Astrocyte (in vitro differentiated cells and primary cell): ENCODE data around the gene FSTL1. TPM values are rescaled to one million over a fixed set of nuclear protein-coding genes. Genes with fewer than 3 reads are reported as not detected.

Experiments
- DNase-seq: peaks from one replicate; pipeline ENCODE4 v3.0.0-alpha.2; 2010; ENCODE audit warnings: low read depth
- FAIRE-seq: peaks from 2 replicates; lab custom pipeline; 2011; peaks lifted over from hg19 to GRCh38; lab: Jason Lieb, UNC
- H2AFZ ChIP-seq: 2 replicates; pipeline ENCODE4 v1.6.0; 2012; ENCODE audit warnings: low read depth, low read length, inconsistent platforms
- H3K27ac ChIP-seq: 2 replicates; pipeline ENCODE4 v1.5.1; 2011; ENCODE audit warnings: low read depth, low read length, inconsistent platforms
- H3K27me3 ChIP-seq: 2 replicates; pipeline ENCODE4 v1.6.0; 2011; ENCODE audit warnings: low read length, inconsistent platforms; ENCODE audit not compliant: insufficient read depth
- H3K36me3 ChIP-seq: 2 replicates; pipeline ENCODE4 v1.5.1; 2011; ENCODE audit warnings: low read length, inconsistent platforms; ENCODE audit not compliant: insufficient read depth
- H3K4me1 ChIP-seq: 2 replicates; pipeline ENCODE4 v1.5.1; 2011; ENCODE audit warnings: low read length, inconsistent platforms; ENCODE audit not compliant: insufficient read depth
- H3K4me2 ChIP-seq: 2 replicates; pipeline ENCODE4 v1.6.0; 2012; ENCODE audit warnings: low read length, inconsistent platforms
- H3K4me3 ChIP-seq: 2 replicates; pipeline ENCODE4 v1.5.1; 2011; ENCODE audit warnings: low read depth, mild to moderate bottlenecking, low read length, inconsistent platforms; ENCODE audit not compliant: insufficient read depth
- H3K79me2 ChIP-seq: 2 replicates; pipeline ENCODE4 v1.6.0; 2012; ENCODE audit warnings: mild to moderate bottlenecking, low read length, inconsistent platforms; ENCODE audit not compliant: insufficient read depth
- H3K9ac ChIP-seq: 2 replicates; pipeline ENCODE4 v1.6.0; 2012; ENCODE audit warnings: mild to moderate bottlenecking, low read length, inconsistent platforms
- H3K9me3 ChIP-seq: 2 replicates; pipeline ENCODE4 v1.5.1; 2012; ENCODE audit warnings: low read depth, mild to moderate bottlenecking, low read length, inconsistent platforms; ENCODE audit not compliant: insufficient read depth
- H4K20me1 ChIP-seq: 2 replicates; pipeline ENCODE4 v1.6.0; 2012; ENCODE audit warnings: low read length, inconsistent platforms; ENCODE audit not compliant: insufficient read depth
- H3K27ac Mint-ChIP-seq: one replicate; pipeline ENCODE4 v1.8.0; 2021; ENCODE audit warnings: mild to moderate bottlenecking, mixed read lengths; ENCODE audit not compliant: unreplicated experiment
- H3K27me3 Mint-ChIP-seq: one replicate; pipeline ENCODE4 v1.8.0; 2021; ENCODE audit warnings: low read depth, mixed read lengths; ENCODE audit not compliant: unreplicated experiment
- H3K36me3 Mint-ChIP-seq: one replicate; pipeline ENCODE4 v1.8.0; 2021; ENCODE audit warnings: low read depth, mixed read lengths; ENCODE audit not compliant: unreplicated experiment
- H3K4me1 Mint-ChIP-seq: one replicate; pipeline ENCODE4 v1.8.0; 2021; ENCODE audit warnings: low read depth, mixed read lengths; ENCODE audit not compliant: unreplicated experiment
- H3K4me3 Mint-ChIP-seq: one replicate; pipeline ENCODE4 v1.8.0; 2021; ENCODE audit warnings: mild to moderate bottlenecking, moderate library complexity, mixed read lengths; ENCODE audit not compliant: unreplicated experiment
- H3K9me3 Mint-ChIP-seq: one replicate; pipeline ENCODE4 v1.8.0; 2021; ENCODE audit warnings: mild to moderate bottlenecking, mixed read lengths; ENCODE audit not compliant: unreplicated experiment
- CTCF ChIP-seq: IDR thresholded peaks from 2 replicates; pipeline ENCODE4 v1.5.1; 2011; ENCODE audit warnings: low read depth, mild to moderate bottlenecking, inconsistent platforms, low read length, moderate library complexity; ENCODE audit not compliant: insufficient read depth
- EZH2 ChIP-seq: IDR thresholded peaks from 2 replicates; pipeline ENCODE4 v1.6.1; 2012; ENCODE audit warnings: mild to moderate bottlenecking, low read length, inconsistent platforms; ENCODE audit not compliant: insufficient read depth
- total RNA-seq: library from RNA; stranded (reverse); gene quantifications from 2 replicates; pipeline ENCODE4 v1.2.1, GENCODE V29; 2021

FSTL1 gene
- total RNA-seq, 1 donor from 2014 or later = 1,010 TPM

DNA sequence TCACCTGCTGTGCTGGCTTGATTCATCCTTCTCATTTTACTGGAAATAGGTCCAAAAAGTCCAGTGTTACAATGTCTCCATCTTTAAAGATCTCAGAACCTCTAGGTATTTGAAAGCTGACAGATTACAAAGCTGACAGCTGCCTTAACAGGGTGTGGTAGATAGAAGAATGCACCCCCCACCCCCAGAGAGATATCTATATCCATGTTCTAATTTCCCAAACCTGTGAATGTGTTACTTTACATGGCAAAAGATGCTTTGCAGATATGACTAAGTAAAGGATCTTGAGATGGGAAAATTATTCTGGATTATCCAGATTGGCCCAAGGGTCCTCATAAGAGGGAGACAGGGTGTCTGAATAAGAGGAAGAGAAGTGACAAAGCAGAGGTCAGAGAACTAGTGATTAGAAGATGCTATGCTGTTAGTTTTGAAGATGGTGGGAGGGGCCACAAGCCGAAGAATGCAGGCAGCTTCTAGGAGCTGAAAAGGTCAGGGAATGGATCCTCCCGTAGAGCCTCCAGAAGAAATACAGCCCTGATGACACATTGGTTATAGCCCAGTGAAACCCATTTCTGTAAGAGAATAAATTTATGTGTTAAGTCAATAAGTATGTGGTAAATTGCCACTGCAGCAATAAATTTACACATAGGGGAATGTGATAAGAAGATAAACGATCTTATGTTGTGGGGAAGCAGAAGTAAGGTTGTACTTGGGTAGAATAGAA, 21.5 kb upstream of the FSTL1 start:
- FAIRE-seq = peak; percentile 34
- peak overlapping the region; percentile 3 for H3K9ac ChIP-seq
- peak overlapping the region; percentile 32 for H3K4me2 ChIP-seq
- DNase-seq = peak; percentile 37
- H2AFZ ChIP-seq = no peak overlapping the region
- no peaks in the 10 kb centered on the region for H3K9me3 ChIP-seq
- Mint-ChIP-seq H3K27ac (peak overlapping the region; percentile 67), H3K4me3 (peak overlapping the region; percentile 5), H3K4me1 (peaks cover 66% of the 10 kb centered on the region), H3K36me3 (peaks cover 2% of the 10 kb centered on the region), H3K27me3 (no peaks in the 10 kb centered on the region), H3K9me3 (peaks cover 11% of the 10 kb centered on the region)
- H4K20me1 ChIP-seq = no peaks in the 10 kb centered on the region
- H3K36me3 ChIP-seq = no peaks in the 10 kb centered on the region
- H3K4me3 ChIP-seq = no peak overlapping the region
- TF ChIP-seq CTCF (no peak), EZH2 (no peak)
- peak overlapping the region; percentile 52 for H3K27ac ChIP-seq
- no peaks in the 10 kb centered on the region for H3K27me3 ChIP-seq
- H3K79me2 ChIP-seq = no peaks in the 10 kb centered on the region
- H3K4me1 ChIP-seq = peaks cover 42% of the 10 kb centered on the region

- Mint-ChIP-seq H3K4me1 (peaks cover 66% of the 10 kb centered on the region), H3K27me3 (no peaks in the 10 kb centered on the region), H3K4me3 (no peak overlapping the region), H3K36me3 (peaks cover 2% of the 10 kb centered on the region), H3K27ac (peak overlapping the region; percentile 50), H3K9me3 (peaks cover 11% of the 10 kb centered on the region)
- H3K9ac ChIP-seq = peak overlapping the region; percentile 3
- peaks cover 42% of the 10 kb centered on the region for H3K4me1 ChIP-seq
- no peaks in the 10 kb centered on the region for H3K9me3 ChIP-seq
- peak overlapping the region; percentile 52 for H3K27ac ChIP-seq
- H3K4me3 ChIP-seq = no peak overlapping the region
- H4K20me1 ChIP-seq = no peaks in the 10 kb centered on the region
- H3K4me2 ChIP-seq = peak overlapping the region; percentile 32
- H3K79me2 ChIP-seq = no peaks in the 10 kb centered on the region
- peak; percentile 85 for FAIRE-seq
- no peak overlapping the region for H2AFZ ChIP-seq
- no peaks in the 10 kb centered on the region for H3K27me3 ChIP-seq
- no peaks in the 10 kb centered on the region for H3K36me3 ChIP-seq
- DNase-seq = peak; percentile 77
- TF ChIP-seq CTCF = no peak
- no peak for TF ChIP-seq EZH2
Observed at GRCh38 chr3:120471643-120472042, 20.9 kb upstream of the FSTL1 start.

- Mint-ChIP-seq H3K36me3 (peaks cover 2% of the 10 kb centered on the region), H3K9me3 (peaks cover 11% of the 10 kb centered on the region), H3K4me3 (peak overlapping the region; percentile 30), H3K27me3 (no peaks in the 10 kb centered on the region), H3K4me1 (peaks cover 62% of the 10 kb centered on the region), H3K27ac (peak overlapping the region; percentile 83)
- no peaks in the 10 kb centered on the region for H3K9me3 ChIP-seq
- H3K79me2 ChIP-seq = no peaks in the 10 kb centered on the region
- no peaks in the 10 kb centered on the region for H3K36me3 ChIP-seq
- no peak overlapping the region for H3K4me3 ChIP-seq
- H4K20me1 ChIP-seq = no peaks in the 10 kb centered on the region
- H2AFZ ChIP-seq = peak overlapping the region; percentile 13
- no peak overlapping the region for H3K27ac ChIP-seq
- TF ChIP-seq EZH2 (no peak), CTCF (no peak)
- H3K4me1 ChIP-seq = peaks cover 42% of the 10 kb centered on the region
- no peak overlapping the region for H3K9ac ChIP-seq
- DNase-seq (no peak), FAIRE-seq (no peak)
- no peaks in the 10 kb centered on the region for H3K27me3 ChIP-seq
- peak overlapping the region; percentile 19 for H3K4me2 ChIP-seq
Observed at GRCh38 chr3:120470870-120471269, 20.1 kb upstream of the FSTL1 start.
